Neuronal stem cell (in vitro differentiated cells): ENCODE data around the gene IL12A.

Experiments used
- DNase-seq: peaks from one replicate; pipeline ENCODE4 v3.0.0-alpha.2; 2013; ENCODE audit warnings: low spot score
- H2AFZ ChIP-seq: one replicate; pipeline ENCODE4 v1.6.1; 2013; ENCODE audit warnings: mild to moderate bottlenecking, low read length, inconsistent platforms
- H2AK5ac ChIP-seq: 2 replicates; pipeline ENCODE4 v1.6.1; 2013; ENCODE audit warnings: low read depth, mild to moderate bottlenecking, inconsistent platforms, low read length, moderate library complexity, mixed read lengths
- H2BK120ac ChIP-seq: 2 replicates; pipeline ENCODE4 v1.6.1; 2013; ENCODE audit warnings: low read depth, mild to moderate bottlenecking, inconsistent platforms, low read length, moderate library complexity, mixed read lengths
- H2BK12ac ChIP-seq: one replicate; pipeline ENCODE4 v1.6.1; 2013; ENCODE audit warnings: low read length, inconsistent platforms
- H2BK15ac ChIP-seq: 2 replicates; pipeline ENCODE4 v1.6.1; 2013; ENCODE audit warnings: mild to moderate bottlenecking, low read length, inconsistent platforms, mixed read lengths
- H2BK5ac ChIP-seq: one replicate; pipeline ENCODE4 v1.6.1; 2013; ENCODE audit warnings: inconsistent platforms, mild to moderate bottlenecking, low read length, moderate library complexity
- H3K14ac ChIP-seq: one replicate; pipeline ENCODE4 v1.6.1; 2013; ENCODE audit warnings: low read length, inconsistent platforms
- H3K18ac ChIP-seq: 2 replicates; pipeline ENCODE4 v1.6.1; 2013; ENCODE audit warnings: low read length, inconsistent platforms
- H3K23ac ChIP-seq: 2 replicates; pipeline ENCODE4 v1.6.1; 2013; ENCODE audit warnings: low read depth, mild to moderate bottlenecking, mixed read lengths, low read length, inconsistent platforms; ENCODE audit not compliant: poor library complexity
- H3K27ac ChIP-seq: replicated peaks from 3 replicates; pipeline ENCODE4 v1.5.1; 2013; ENCODE audit warnings: low read length, inconsistent platforms
- H3K27me3 ChIP-seq, 3 experiments: 2 replicates each; pipeline ENCODE4 v1.6.1; 2013; ENCODE audit warnings: low read length in 3 of 3, mild to moderate bottlenecking in 2 of 3, inconsistent platforms in 1 of 3, low read depth in 1 of 3, mixed read lengths in 1 of 3, moderate library complexity in 1 of 3; ENCODE audit not compliant: control insufficient read depth in 3 of 3, insufficient read depth in 3 of 3
- H3K36me3 ChIP-seq, 2 donors: replicated peaks in 1 of 2; 2 replicates each; pipeline ENCODE4 v1.6.1; 2013; ENCODE audit warnings: low read length in 2 of 2; ENCODE audit not compliant: control insufficient read depth in 2 of 2, insufficient read depth in 2 of 2
- H3K4ac ChIP-seq: 2 replicates; pipeline ENCODE4 v1.6.1; 2013; ENCODE audit warnings: inconsistent platforms, mild to moderate bottlenecking, low read length, moderate library complexity
- H3K4me1 ChIP-seq, 2 donors: 1 replicate in 1 of 2; 2 replicates in 1 of 2; pipeline ENCODE4 v1.6.1; 2013; ENCODE audit warnings: low read length in 2 of 2, low read depth in 1 of 2; ENCODE audit not compliant: control insufficient read depth in 2 of 2, insufficient read depth in 1 of 2
- H3K4me2 ChIP-seq: one replicate; pipeline ENCODE4 v1.6.1; 2013; ENCODE audit warnings: mild to moderate bottlenecking, low read length, inconsistent platforms; ENCODE audit not compliant: insufficient read depth, poor library complexity, severe bottlenecking
- H3K4me3 ChIP-seq, 2 donors: 2 replicates each; pipeline ENCODE4 v1.5.1; 2013; ENCODE audit warnings: low read length in 2 of 2, mild to moderate bottlenecking in 2 of 2, inconsistent platforms in 1 of 2, moderate library complexity in 1 of 2
- H3K79me1 ChIP-seq: one replicate; pipeline ENCODE4 v1.6.1; 2013; ENCODE audit warnings: low read depth, mild to moderate bottlenecking, inconsistent platforms, low read length, moderate library complexity
- H3K9ac ChIP-seq: one replicate; pipeline ENCODE4 v1.6.1; 2013; ENCODE audit warnings: mild to moderate bottlenecking, low read depth, low read length, inconsistent platforms; ENCODE audit not compliant: poor library complexity
- H3K9me3 ChIP-seq, 2 donors: replicated peaks in 1 of 2; 2 replicates each; pipeline versions ENCODE3 to v1.6.1; 2013; ENCODE audit warnings: low read length in 2 of 2, mild to moderate bottlenecking in 2 of 2, inconsistent platforms in 1 of 2, low read depth in 1 of 2, mixed read lengths in 1 of 2, moderate library complexity in 1 of 2; ENCODE audit not compliant: control insufficient read depth in 2 of 2, insufficient read depth in 1 of 2
- H4K8ac ChIP-seq: one replicate; pipeline ENCODE4 v1.6.1; 2013; ENCODE audit warnings: low read depth, mild to moderate bottlenecking, inconsistent platforms, low read length, moderate library complexity
- H4K91ac ChIP-seq: one replicate; pipeline ENCODE4 v1.6.1; 2013; ENCODE audit warnings: low read length, low read depth, mild to moderate bottlenecking, inconsistent platforms; ENCODE audit not compliant: poor library complexity
- WGBS, 2 donors: extraction: QIAGEN DNeasy Blood & Tissue Kit; methylation state at CpG; one replicate each; pipeline ENCODE4 v1.1.7; 2013; ENCODE audit warnings: missing lambda C conversion rate in 2 of 2, mixed read lengths in 1 of 2; ENCODE audit not compliant: insufficient read length in 2 of 2, insufficient replicate concordance in 1 of 2; ENCODE audit errors: extremely low coverage in 2 of 2; 5-methylcytosine and 5-hydroxymethylcytosine counted together

The IL12A gene

DNA sequence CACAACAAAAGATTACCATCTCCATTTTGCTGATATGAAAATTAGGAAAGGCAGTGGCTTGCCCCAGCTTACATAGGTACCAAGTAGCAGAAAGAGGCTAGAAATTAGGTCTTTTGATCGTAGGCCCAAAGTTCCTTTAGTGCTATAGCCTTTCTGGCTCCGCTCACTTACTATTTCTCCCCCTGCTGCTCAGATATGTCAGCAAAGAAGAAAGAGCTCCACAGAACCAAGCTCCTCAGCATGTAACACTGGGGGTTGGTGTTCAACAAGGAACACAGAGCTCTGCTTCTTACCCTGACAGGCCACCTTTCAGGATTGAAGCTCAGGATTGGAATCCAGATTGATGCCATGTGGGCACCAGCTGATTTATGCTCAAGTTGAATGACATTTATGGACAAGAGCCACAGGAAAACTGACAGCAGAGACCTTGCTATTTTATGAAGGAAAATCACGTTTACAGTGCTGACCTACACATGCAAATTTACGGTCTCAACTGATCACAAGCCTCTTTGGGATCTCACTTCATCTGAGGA is 6.1 kb upstream of the IL12A start:
- Histone ChIP-seq H4K91ac (no peak overlapping the region), H2BK120ac (no peak overlapping the region), H2BK5ac (no peak overlapping the region), H3K36me3 (no peaks in the 10 kb centered on the region), H3K79me1 (no peaks in the 10 kb centered on the region), H2BK15ac (no peak overlapping the region), H3K14ac (no peak overlapping the region), H3K18ac (no peak overlapping the region), H3K4me1 (no peaks in the 10 kb centered on the region), H2AK5ac (no peak overlapping the region), H3K4me2 (no peak overlapping the region), H3K4me3 (no peak overlapping the region), H3K4ac (no peak overlapping the region), H2AFZ (no peak overlapping the region), H4K8ac (no peak overlapping the region), H3K27me3 (no peaks in the 10 kb centered on the region), H3K9ac (no peak overlapping the region), H3K27ac (no peak overlapping the region), H2BK12ac (no peak overlapping the region), H3K9me3 (no peaks in the 10 kb centered on the region), H3K23ac (no peak overlapping the region)
- no peak for DNase-seq
- no CpG with 5 or more reads among the region's 4 CpGs for WGBS, 2 donors

DNA sequence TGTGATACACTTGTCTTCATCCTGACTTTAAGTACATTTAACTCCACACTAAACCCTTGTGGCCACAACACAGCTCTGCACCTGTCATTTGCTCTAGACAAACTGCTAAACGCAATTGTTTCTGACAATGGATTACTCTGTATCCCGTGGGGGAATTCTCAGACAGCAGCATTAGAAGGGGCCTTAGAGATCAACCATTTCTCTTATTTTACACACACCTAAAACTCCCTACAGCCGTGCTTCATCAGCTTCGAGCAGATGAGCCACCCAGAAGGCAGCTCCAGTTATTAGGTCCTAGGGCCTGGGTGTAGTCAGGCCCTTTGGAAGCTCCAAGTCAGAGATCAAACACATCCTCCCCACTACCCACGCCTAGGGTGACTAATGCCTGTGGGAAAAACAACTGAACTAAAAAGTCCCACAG is 1.3 kb upstream of the IL12A start:
- H3K14ac ChIP-seq = no peak overlapping the region
- no peak overlapping the region for H3K4me2 ChIP-seq
- no peak overlapping the region for H3K23ac ChIP-seq
- H3K27me3 ChIP-seq = peaks cover 0 to 28% (median 0%) of the 10 kb centered on the region in 3 experiments
- H2BK5ac ChIP-seq = no peak overlapping the region
- DNase-seq = no peak
- no peaks in the 10 kb centered on the region for H3K79me1 ChIP-seq
- H2BK15ac ChIP-seq = no peak overlapping the region
- no peaks in the 10 kb centered on the region for H3K36me3 ChIP-seq
- no peak overlapping the region for H2BK120ac ChIP-seq
- H3K4ac ChIP-seq = no peak overlapping the region
- H3K9me3 ChIP-seq = peaks cover 0 to 3% of the 10 kb centered on the region in 2 donors
- WGBS, 2 donors = no CpG with 5 or more reads among the region's 5 CpGs
- peaks cover 0 to 2% of the 10 kb centered on the region in 2 donors for H3K4me1 ChIP-seq
- H3K9ac ChIP-seq = no peak overlapping the region
- H3K18ac ChIP-seq = no peak overlapping the region
- no peak overlapping the region for H2AFZ ChIP-seq
- H3K4me3 ChIP-seq = no peak overlapping the region
- no peak overlapping the region for H3K27ac ChIP-seq
- no peak overlapping the region for H4K91ac ChIP-seq
- H4K8ac ChIP-seq = no peak overlapping the region
- no peak overlapping the region for H2AK5ac ChIP-seq
- H2BK12ac ChIP-seq = no peak overlapping the region

DNA sequence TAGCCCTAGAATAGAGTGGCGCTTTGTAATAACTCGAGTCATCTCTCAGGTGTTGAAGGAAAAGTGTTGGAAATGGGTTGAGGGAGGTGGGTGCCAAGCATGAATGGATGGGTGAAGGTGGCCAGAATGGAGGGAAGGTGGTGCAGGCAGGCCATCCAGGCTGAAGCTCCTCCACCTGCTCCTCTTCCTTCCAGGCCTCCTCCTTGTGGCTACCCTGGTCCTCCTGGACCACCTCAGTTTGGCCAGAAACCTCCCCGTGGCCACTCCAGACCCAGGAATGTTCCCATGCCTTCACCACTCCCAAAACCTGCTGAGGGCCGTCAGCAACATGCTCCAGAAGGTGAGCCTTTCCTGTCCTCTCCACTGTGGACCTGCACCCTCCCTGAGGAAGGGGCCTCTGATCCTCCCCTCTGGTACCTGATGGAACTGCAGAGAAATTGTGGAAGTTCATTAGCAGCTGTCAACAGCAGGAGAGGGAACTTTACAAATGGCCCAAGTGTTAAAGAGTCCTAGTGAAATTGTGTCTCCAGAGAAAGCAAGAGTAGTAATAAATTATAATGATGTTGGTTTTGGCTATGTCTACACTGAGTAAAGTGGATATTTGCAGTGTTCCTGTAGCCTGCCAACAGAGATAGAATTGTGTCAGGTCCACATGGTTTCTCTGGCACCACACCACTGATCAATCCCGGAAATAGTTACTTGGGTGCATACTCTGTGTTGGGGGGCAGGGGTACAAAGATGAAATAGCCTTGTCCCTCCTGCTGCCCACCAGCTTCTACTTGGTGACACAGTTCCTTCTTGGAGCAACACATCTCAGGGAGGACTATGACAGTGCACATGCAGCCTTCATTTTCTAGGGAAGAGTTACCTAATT is 1.6 kb downstream of the IL12A start:
- H3K23ac ChIP-seq = no peak overlapping the region
- H3K4ac ChIP-seq = no peak overlapping the region
- peaks cover 0 to 3% of the 10 kb centered on the region in 2 donors for H3K9me3 ChIP-seq
- H3K27ac ChIP-seq = no peak overlapping the region
- peaks cover 0 to 2% of the 10 kb centered on the region in 2 donors for H3K4me1 ChIP-seq
- peaks cover 0 to 32% (median 0%) of the 10 kb centered on the region in 3 experiments for H3K27me3 ChIP-seq
- no peak overlapping the region for H3K9ac ChIP-seq
- H2BK12ac ChIP-seq = no peak overlapping the region
- H3K18ac ChIP-seq = no peak overlapping the region
- no peak overlapping the region for H2AK5ac ChIP-seq
- H2BK120ac ChIP-seq = no peak overlapping the region
- DNase-seq = no peak
- peak overlapping the region in 1 of 2 donors; percentile 27 for H3K4me3 ChIP-seq
- no peak overlapping the region for H4K8ac ChIP-seq
- no peak overlapping the region for H3K14ac ChIP-seq
- no peak overlapping the region for H2AFZ ChIP-seq
- no peak overlapping the region for H2BK15ac ChIP-seq
- H3K4me2 ChIP-seq = no peak overlapping the region
- H3K79me1 ChIP-seq = no peaks in the 10 kb centered on the region
- no peak overlapping the region for H2BK5ac ChIP-seq
- no peak overlapping the region for H4K91ac ChIP-seq
- WGBS, 2 donors = no CpG with 5 or more reads among the region's 5 CpGs
- H3K36me3 ChIP-seq = no peaks in the 10 kb centered on the region

DNA sequence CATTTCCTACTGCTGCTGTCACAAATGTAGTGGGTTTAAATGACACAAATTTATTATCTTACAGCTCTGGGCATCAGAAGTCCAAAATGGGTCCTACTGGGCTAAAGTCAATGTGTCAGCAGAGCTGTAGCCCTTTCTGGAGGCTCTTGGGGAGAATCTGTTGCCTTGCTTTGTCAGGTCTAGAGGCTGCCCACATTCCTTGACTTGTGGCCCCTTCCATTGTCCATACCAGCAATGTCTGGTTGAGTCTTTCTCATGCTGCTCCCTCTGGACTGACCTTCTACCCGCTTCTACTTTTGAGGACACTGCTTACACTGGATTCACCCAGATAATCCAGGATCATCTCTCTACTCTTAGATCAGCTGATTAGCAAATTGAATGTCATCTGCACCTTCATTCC is 3.0 kb downstream of the IL12A start:
- DNase-seq = no peak
- Histone ChIP-seq H3K14ac (no peak overlapping the region), H3K36me3 (no peaks in the 10 kb centered on the region), H2AFZ (no peak overlapping the region), H3K27ac (no peak overlapping the region), H2BK5ac (no peak overlapping the region), H3K23ac (no peak overlapping the region), H4K91ac (no peak overlapping the region), H3K9me3 (peaks cover 0 to 3% of the 10 kb centered on the region in 2 donors), H3K4me2 (no peak overlapping the region), H2BK15ac (no peak overlapping the region), H4K8ac (no peak overlapping the region), H3K4me1 (peaks cover 0 to 2% of the 10 kb centered on the region in 2 donors), H3K18ac (no peak overlapping the region), H2BK120ac (no peak overlapping the region), H2BK12ac (no peak overlapping the region), H3K4me3 (no peak overlapping the region), H3K9ac (no peak overlapping the region), H3K79me1 (no peaks in the 10 kb centered on the region), H2AK5ac (no peak overlapping the region), H3K27me3 (peaks cover 0 to 32% (median 0%) of the 10 kb centered on the region in 3 experiments), H3K4ac (no peak overlapping the region)
- WGBS, 2 donors = no CpG with 5 or more reads among the region's 1 CpG
